ENCODE data around the gene FSD1L.

Gene FSD1L

DNA sequence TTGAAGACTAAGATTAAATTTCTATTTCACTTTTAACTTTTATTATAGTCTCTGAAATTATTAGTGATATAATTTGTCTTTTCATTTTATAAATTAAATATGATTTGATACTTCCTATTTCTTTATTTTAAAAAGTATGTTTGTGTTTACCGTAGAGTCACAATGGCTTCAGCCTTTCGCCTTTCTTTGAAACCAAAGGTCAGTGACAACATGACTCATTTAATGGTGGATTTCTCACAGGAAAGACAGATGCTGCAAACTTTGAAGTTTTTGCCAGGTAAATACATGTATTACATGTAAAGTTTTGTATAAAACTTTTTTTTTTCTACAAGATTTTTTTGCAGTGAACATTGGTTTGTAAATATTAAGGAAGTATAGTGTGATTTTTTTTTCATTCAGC lies 36.4 kb downstream of the FSD1L start:
- no peak for DNase-seq (ENCODE audit: low spot score)
- TF ChIP-seq CTCF (IDR thresholded peaks at IDR 0.05; ENCODE audit: extremely low read depth, missing control alignments) = no peak

- DNase-seq (ENCODE audit: low spot score) = no peak
- TF ChIP-seq CTCF (IDR thresholded peaks at IDR 0.05; ENCODE audit: extremely low read depth, missing control alignments) = no peak
Observed at GRCh38 chr9:105485131-105485530, 37.3 kb downstream of the FSD1L start.

- DNase-seq (ENCODE audit: low spot score) = no peak
- no peak for TF ChIP-seq CTCF (IDR thresholded peaks at IDR 0.05; ENCODE audit: extremely low read depth, missing control alignments)
Observed at GRCh38 chr9:105496826-105497225, 49.0 kb downstream of the FSD1L start.

DNA sequence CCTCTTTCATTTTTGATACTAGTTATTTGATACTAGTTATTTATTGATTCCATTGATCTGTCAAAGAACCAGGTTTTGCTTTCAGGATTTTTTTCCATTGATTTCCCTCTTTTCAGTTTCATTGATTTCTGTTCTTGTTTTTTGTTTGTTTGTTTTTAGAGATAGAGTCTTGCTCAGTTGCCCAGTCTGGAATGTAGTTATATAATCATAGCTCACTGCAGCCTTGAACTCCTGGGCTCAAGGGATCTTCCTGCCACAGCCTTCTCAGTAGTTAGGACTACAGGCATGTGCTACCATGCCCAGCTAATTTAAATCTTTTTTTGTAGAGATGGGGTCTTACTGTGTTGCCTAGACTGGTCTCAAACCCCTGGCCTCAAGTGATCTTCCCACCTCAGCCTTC lies 49.9 kb downstream of the FSD1L start:
- no peak for TF ChIP-seq CTCF (IDR thresholded peaks at IDR 0.05; ENCODE audit: extremely low read depth, missing control alignments)
- DNase-seq (ENCODE audit: low spot score) = no peak

DNA sequence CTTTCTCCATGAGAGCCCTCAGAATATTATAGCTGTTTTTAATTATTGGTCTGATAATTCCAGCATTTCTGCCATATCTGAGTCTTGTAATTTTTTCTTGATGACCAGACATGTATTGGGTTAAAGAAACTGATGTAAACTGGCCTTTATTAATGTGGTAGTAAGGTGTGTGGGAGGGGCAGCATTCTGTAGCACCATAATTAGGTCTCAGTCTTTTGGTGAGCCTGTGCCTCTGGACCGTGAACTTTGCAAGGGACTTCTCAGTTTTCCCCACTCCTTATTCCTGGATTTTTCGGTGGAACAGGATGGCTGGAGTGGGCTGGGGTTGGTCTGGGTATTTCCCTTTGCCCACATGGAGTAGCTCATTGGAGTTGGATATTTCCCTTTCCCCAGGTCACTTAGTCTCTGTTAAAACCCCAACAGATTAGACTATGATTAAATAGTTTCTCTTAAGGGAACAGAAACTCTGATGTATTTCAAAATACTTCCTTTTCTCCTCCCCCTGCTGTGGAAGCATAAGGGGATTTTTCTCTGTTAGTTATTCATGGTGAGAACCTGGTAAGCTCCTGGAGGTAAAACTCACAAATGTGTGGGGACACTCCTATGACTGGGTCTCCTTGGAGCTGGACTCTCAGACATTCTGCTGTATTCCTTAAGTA lies 52.4 kb downstream of the FSD1L start:
- DNase-seq (ENCODE audit: low spot score) = peak; percentile 58
- no peak for TF ChIP-seq CTCF (IDR thresholded peaks at IDR 0.05; ENCODE audit: extremely low read depth, missing control alignments)

DNA sequence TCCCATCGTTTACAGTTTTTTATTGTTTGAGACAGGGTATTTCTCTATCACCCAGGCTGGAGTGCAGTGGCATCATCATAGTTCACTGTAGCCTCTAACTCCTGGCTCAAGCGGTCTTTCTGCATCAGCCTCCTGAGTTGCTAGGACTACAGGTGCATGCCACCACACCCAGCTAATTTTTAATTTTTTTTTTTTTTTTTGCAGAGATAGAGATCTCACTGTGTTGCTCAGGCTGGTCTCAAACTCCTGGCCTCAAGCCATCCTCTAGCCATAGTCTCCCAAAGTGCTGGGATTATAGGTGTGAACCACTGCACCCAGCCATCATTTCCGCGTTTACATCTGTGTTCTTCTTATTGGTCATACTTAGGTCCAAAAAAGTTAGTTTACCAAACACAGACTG lies 53.6 kb downstream of the FSD1L start:
- no peak for TF ChIP-seq CTCF (IDR thresholded peaks at IDR 0.05; ENCODE audit: extremely low read depth, missing control alignments)
- DNase-seq (ENCODE audit: low spot score) = no peak

- no peak for DNase-seq (ENCODE audit: low spot score)
- no peak for TF ChIP-seq CTCF (IDR thresholded peaks at IDR 0.05; ENCODE audit: extremely low read depth, missing control alignments)
Observed at GRCh38 chr9:105502276-105502675, 54.4 kb downstream of the FSD1L start.

All from GM20000 (cell line).